Vagina (tissue), 2 donors: ENCODE measurements around the gene MYO7A.

Source experiments
- CTCF ChIP-seq, 3 experiments: fragments of 450-650 bp in 2 of 3; fragments of 200-600 bp in 1 of 3; sonication (generic) in 1 of 3; IDR thresholded peaks; one replicate each; pipeline ENCODE4 v1.5.1; 2017 to 2019; ENCODE audit warnings: antibody characterized with exemption in 3 of 3, mild to moderate bottlenecking in 2 of 3, moderate library complexity in 2 of 3
- POLR2A ChIP-seq, 2 donors: fragments of 450-650 bp; IDR thresholded peaks; one replicate each; pipeline ENCODE4 v1.6.1; 2017; ENCODE audit warnings: antibody characterized with exemption in 2 of 2, mild to moderate bottlenecking in 2 of 2, moderate library complexity in 2 of 2
- POLR2AphosphoS5 ChIP-seq, 2 donors: sonication (generic); formaldehyde crosslinking; IDR thresholded peaks; one replicate each; pipeline ENCODE4 v1.9.0; 2017; ENCODE audit warnings: antibody characterized with exemption in 2 of 2, mild to moderate bottlenecking in 2 of 2, low read depth in 1 of 2; ENCODE audit not compliant: insufficient read depth in 1 of 2

GRCh38 chr11:77175021-77175842 is 47.2 kb downstream of the MYO7A start:
- TF ChIP-seq POLR2A (IDR thresholded peaks at IDR 0.05) (no peak), CTCF (IDR thresholded peaks at IDR 0.05) (no peak), POLR2AphosphoS5 (IDR thresholded peaks at IDR 0.05; ENCODE audit: insufficient read depth in 1 of 2, low read depth in 1 of 2) (no peak)
